DOHH2 (cell line): ENCODE measurements around the gene TLNRD1.

Source experiments
- H3F3A ChIP-seq: fragments of 200-600 bp; sonication (generic), shearing (Covaris generic); 2 replicates; pipeline ENCODE4 v1.6.0; 2016; ENCODE audit warnings: antibody characterized with exemption, mild to moderate bottlenecking; ENCODE audit not compliant: control insufficient read depth, insufficient read depth
- H3K27ac ChIP-seq: fragments of 200-600 bp; sonication (generic); 2 replicates; pipeline ENCODE4 v1.5.1; 2014; ENCODE audit warnings: low read depth, mild to moderate bottlenecking, low read length, moderate library complexity
- H3K27me3 ChIP-seq: fragments of 200-600 bp; sonication (generic); 2 replicates; pipeline ENCODE4 v1.6.1; 2014; ENCODE audit warnings: mild to moderate bottlenecking, low read length, mixed read lengths; ENCODE audit not compliant: control insufficient read depth
- H3K36me3 ChIP-seq: fragments of 200-600 bp; sonication (generic); 2 replicates; pipeline ENCODE4 v1.6.1; 2014; ENCODE audit warnings: mild to moderate bottlenecking, low read length, moderate library complexity, mixed read lengths; ENCODE audit not compliant: control insufficient read depth
- H3K4me1 ChIP-seq: fragments of 200-600 bp; sonication (generic); 2 replicates; pipeline ENCODE4 v1.6.1; 2014; ENCODE audit warnings: mild to moderate bottlenecking, low read length, mixed read lengths; ENCODE audit not compliant: control insufficient read depth
- H3K4me2 ChIP-seq: fragments of 200-600 bp; sonication (generic); 2 replicates; pipeline ENCODE4 v1.6.0; 2014; ENCODE audit warnings: mild to moderate bottlenecking, low read length, moderate library complexity
- H3K4me3 ChIP-seq: fragments of 200-600 bp; sonication (generic); 2 replicates; pipeline ENCODE4 v1.5.1; 2014; ENCODE audit warnings: mild to moderate bottlenecking, low read length, mixed read lengths
- H3K79me2 ChIP-seq: fragments of 200-600 bp; sonication (generic); 2 replicates; pipeline ENCODE4 v1.6.1; 2014; ENCODE audit warnings: mild to moderate bottlenecking, low read length, mixed read lengths; ENCODE audit not compliant: control insufficient read depth
- H3K9me2 ChIP-seq: fragments of 200-600 bp; sonication (generic); replicated peaks from 2 replicates; pipeline ENCODE4 v1.6.1; 2014; ENCODE audit warnings: mild to moderate bottlenecking, low read length, mixed read lengths; ENCODE audit not compliant: control insufficient read depth
- H3K9me3 ChIP-seq: fragments of 200-600 bp; sonication (generic); 2 replicates; pipeline ENCODE4 v1.6.1; 2014; ENCODE audit warnings: antibody characterized with exemption, low read length, mixed read lengths; ENCODE audit not compliant: control insufficient read depth, insufficient read depth
- H4K20me1 ChIP-seq: fragments of 200-600 bp; sonication (generic); 2 replicates; pipeline ENCODE4 v1.6.0; 2014; ENCODE audit warnings: low read depth, mild to moderate bottlenecking, antibody characterized with exemption, low read length, moderate library complexity; ENCODE audit not compliant: control insufficient read depth, insufficient read depth
- EZH2phosphoT487 ChIP-seq: fragments of 200-600 bp; sonication (generic); IDR thresholded peaks from 2 replicates; pipeline ENCODE4 v1.6.1; 2017; ENCODE audit warnings: borderline replicate concordance, mild to moderate bottlenecking, antibody characterized with exemption, low read length, moderate library complexity, mixed read lengths
- TF ChIP-seq, protein P1 (sequence below): fragments of 200-600 bp; sonication (generic); IDR thresholded peaks from one replicate; pipeline ENCODE4 v1.5.1; 2014; ENCODE audit warnings: antibody characterized with exemption, mild to moderate bottlenecking, low read depth, low read length; ENCODE audit not compliant: poor library complexity, severe bottlenecking

Gene TLNRD1

DNA sequence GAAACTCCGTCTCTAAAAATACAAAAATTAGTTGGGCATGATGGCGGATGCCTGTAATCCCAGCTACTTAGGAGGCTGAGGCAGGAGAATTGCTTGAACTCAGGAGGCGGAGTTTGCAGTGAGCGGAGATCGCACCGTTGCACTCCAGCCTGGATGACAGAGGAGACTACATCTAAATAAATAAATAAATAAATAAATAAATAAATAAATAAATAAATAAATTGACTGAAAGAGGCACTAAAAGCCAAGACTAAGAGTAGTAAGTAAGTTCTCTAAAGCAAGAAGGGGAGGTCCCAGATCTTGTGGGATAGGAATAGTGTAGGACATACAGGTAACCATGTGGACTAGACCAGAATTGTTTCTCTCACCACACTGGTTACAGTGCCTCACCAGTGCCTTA is 40.0 kb downstream of the TLNRD1 start:
- H3K27ac ChIP-seq = no peak overlapping the region
- no peaks in the 10 kb centered on the region for H3K79me2 ChIP-seq
- no peaks in the 10 kb centered on the region for H3F3A ChIP-seq
- H3K9me3 ChIP-seq = no peaks in the 10 kb centered on the region
- no peaks in the 10 kb centered on the region for H3K36me3 ChIP-seq
- no peak for TF ChIP-seq EZH2phosphoT487
- TF ChIP-seq, protein P1, sequence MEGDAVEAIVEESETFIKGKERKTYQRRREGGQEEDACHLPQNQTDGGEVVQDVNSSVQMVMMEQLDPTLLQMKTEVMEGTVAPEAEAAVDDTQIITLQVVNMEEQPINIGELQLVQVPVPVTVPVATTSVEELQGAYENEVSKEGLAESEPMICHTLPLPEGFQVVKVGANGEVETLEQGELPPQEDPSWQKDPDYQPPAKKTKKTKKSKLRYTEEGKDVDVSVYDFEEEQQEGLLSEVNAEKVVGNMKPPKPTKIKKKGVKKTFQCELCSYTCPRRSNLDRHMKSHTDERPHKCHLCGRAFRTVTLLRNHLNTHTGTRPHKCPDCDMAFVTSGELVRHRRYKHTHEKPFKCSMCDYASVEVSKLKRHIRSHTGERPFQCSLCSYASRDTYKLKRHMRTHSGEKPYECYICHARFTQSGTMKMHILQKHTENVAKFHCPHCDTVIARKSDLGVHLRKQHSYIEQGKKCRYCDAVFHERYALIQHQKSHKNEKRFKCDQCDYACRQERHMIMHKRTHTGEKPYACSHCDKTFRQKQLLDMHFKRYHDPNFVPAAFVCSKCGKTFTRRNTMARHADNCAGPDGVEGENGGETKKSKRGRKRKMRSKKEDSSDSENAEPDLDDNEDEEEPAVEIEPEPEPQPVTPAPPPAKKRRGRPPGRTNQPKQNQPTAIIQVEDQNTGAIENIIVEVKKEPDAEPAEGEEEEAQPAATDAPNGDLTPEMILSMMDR = no peak
- H3K4me3 ChIP-seq = no peak overlapping the region
- H3K4me2 ChIP-seq = no peak overlapping the region
- no peaks in the 10 kb centered on the region for H3K27me3 ChIP-seq
- no peaks in the 10 kb centered on the region for H3K4me1 ChIP-seq
- H3K9me2 ChIP-seq = no peaks in the 10 kb centered on the region
- no peaks in the 10 kb centered on the region for H4K20me1 ChIP-seq

DNA sequence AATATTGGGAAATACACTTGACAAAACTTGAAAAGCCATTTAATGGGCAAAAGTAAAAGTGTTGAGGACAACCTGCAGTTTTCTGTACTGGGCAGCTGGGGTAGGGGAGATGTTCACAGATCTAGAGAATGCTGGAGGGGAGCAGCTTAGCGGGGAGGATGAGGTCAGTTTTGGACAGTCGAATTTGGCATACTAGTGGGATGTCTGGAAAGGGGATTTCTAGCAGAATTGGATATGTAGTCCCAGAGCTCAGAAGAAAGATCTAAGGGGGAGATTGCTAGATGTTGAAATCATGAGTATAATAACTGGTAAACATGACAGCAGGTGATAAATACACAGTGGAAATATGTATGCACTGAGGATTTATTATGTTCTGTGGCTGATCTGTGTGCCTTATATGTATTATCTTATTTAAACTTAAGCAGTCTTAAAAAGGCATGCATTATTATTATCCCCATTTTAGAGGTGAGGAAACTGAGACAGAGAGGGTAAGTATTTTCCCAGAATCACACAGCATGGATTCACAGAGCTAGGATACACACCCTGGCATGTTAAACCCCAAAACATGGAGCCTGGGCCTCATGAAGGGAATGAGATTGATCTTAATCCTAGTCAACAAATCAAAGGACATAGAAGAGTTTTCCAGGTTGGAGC is 42.7 kb downstream of the TLNRD1 start:
- Histone ChIP-seq H3K4me1 (no peaks in the 10 kb centered on the region), H3K4me3 (no peak overlapping the region), H3K36me3 (no peaks in the 10 kb centered on the region), H3K4me2 (no peak overlapping the region), H4K20me1 (no peaks in the 10 kb centered on the region), H3K27me3 (no peaks in the 10 kb centered on the region), H3F3A (no peaks in the 10 kb centered on the region), H3K9me3 (no peaks in the 10 kb centered on the region), H3K79me2 (no peaks in the 10 kb centered on the region), H3K9me2 (no peaks in the 10 kb centered on the region), H3K27ac (no peak overlapping the region)
- TF ChIP-seq, protein P1 = no peak
- TF ChIP-seq EZH2phosphoT487 = no peak

DNA sequence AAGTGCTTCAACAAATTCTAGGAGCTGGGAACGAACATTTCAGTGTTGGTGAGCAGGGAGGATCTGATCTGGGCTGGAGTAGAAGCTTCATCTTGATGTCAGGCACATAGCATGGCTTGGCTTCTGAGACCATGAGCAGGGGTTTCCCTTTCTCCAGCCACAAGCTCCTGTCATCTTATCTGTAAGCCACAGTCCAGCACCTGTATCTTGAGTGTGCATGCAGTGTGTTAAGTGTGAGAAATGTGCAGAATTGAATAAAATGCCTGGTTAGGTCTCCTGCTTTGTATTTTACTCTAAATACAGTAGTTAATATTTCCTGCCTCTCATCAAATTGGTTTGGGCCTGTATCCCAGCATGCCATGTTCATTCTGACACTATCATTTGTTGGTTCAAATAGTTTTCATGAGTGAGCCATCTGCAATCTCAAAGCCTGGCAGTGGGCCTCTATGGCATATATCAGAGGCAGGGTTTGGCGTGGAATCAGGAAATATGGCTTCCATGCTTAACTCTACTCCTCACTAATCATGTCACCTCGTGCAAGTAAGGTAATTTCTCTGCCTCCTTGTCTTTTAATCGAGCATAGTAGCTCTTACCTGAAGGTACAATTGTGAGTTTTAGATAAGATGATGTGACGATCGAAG is 43.3 kb downstream of the TLNRD1 start:
- no peaks in the 10 kb centered on the region for H3K4me1 ChIP-seq
- TF ChIP-seq, protein P1 = no peak
- no peak for TF ChIP-seq EZH2phosphoT487
- no peaks in the 10 kb centered on the region for H3F3A ChIP-seq
- H3K4me2 ChIP-seq = no peak overlapping the region
- no peaks in the 10 kb centered on the region for H4K20me1 ChIP-seq
- no peaks in the 10 kb centered on the region for H3K9me3 ChIP-seq
- no peaks in the 10 kb centered on the region for H3K27me3 ChIP-seq
- H3K4me3 ChIP-seq = no peak overlapping the region
- no peak overlapping the region for H3K27ac ChIP-seq
- no peaks in the 10 kb centered on the region for H3K9me2 ChIP-seq
- no peaks in the 10 kb centered on the region for H3K36me3 ChIP-seq
- H3K79me2 ChIP-seq = no peaks in the 10 kb centered on the region
